GM19328 (cell line): ENCODE results near the gene CORO7.

Source experiments
- ATAC-seq: cut with Tn5 transposase; IDR thresholded peaks from one replicate; pipeline ENCODE4 v1.9.1; 2021; ENCODE audit warnings: mild to moderate bottlenecking, moderate library complexity; ENCODE audit not compliant: unreplicated experiment

The CORO7 gene

GRCh38 chr16:4426722-4427372, 10.5 kb upstream of the CORO7 start:
- ATAC-seq: no peak

GRCh38 chr16:4426021-4426684, 9.8 kb upstream of the CORO7 start:
- peak; percentile 24 for ATAC-seq

- peak; percentile 91 for ATAC-seq
Measured at GRCh38 chr16:4425378-4426020, 9.1 kb upstream of the CORO7 start, which contains the start of gene DNAJA3. TSS of gene DNAJA3 (plus strand) at chr16:4425868. CDS start at chr16:4425882, 14 bp downstream.

- ATAC-seq: no peak
Measured at GRCh38 chr16:4420505-4421105, 4.2 kb upstream of the CORO7 start.

- no peak for ATAC-seq
Measured at GRCh38 chr16:4419402-4419959, 3.1 kb upstream of the CORO7 start.

- no peak for ATAC-seq
Measured at GRCh38 chr16:4415538-4416199, 727 bp downstream of the CORO7 start.

GRCh38 chr16:4414187-4414917, 2.0 kb downstream of the CORO7 start:
- ATAC-seq: peak; percentile 54

GRCh38 chr16:4412854-4413253, 3.5 kb downstream of the CORO7 start:
- ATAC-seq: no peak

- no peak for ATAC-seq
Measured at GRCh38 chr16:4412159-4412558, 4.2 kb downstream of the CORO7 start.

GRCh38 chr16:4411684-4412083, 4.7 kb downstream of the CORO7 start:
- ATAC-seq: no peak

- no peak for ATAC-seq
Measured at GRCh38 chr16:4410335-4411075, 5.9 kb downstream of the CORO7 start.

GRCh38 chr16:4409081-4409932, 7.1 kb downstream of the CORO7 start:
- ATAC-seq: no peak

- no peak for ATAC-seq
Measured at GRCh38 chr16:4408323-4408690, 8.1 kb downstream of the CORO7 start.

- ATAC-seq: no peak
Measured at GRCh38 chr16:4407543-4408322, 8.7 kb downstream of the CORO7 start.

GRCh38 chr16:4404967-4405696, 11.3 kb downstream of the CORO7 start:
- ATAC-seq: no peak

GRCh38 chr16:4404247-4404966, 12.0 kb downstream of the CORO7 start:
- no peak for ATAC-seq
